Activated naive CD4-positive, alpha-beta T cell treated with Interleukin-2 at 50 U/mL for 16 hours (primary cell): ENCODE data around the gene TM9SF2.
A peak's percentile ranks its signal among the peaks of the same experiment; 100 is the strongest.
"Not testable (repeated sequence)": the region's sequence is repeated elsewhere in the genome, so short reads cannot be mapped to it uniquely, and the experiment has no call there.

Source experiments
- DNase-seq: peaks from one replicate; pipeline ENCODE4 v3.0.0-alpha.2; 2020

TM9SF2 gene

DNA sequence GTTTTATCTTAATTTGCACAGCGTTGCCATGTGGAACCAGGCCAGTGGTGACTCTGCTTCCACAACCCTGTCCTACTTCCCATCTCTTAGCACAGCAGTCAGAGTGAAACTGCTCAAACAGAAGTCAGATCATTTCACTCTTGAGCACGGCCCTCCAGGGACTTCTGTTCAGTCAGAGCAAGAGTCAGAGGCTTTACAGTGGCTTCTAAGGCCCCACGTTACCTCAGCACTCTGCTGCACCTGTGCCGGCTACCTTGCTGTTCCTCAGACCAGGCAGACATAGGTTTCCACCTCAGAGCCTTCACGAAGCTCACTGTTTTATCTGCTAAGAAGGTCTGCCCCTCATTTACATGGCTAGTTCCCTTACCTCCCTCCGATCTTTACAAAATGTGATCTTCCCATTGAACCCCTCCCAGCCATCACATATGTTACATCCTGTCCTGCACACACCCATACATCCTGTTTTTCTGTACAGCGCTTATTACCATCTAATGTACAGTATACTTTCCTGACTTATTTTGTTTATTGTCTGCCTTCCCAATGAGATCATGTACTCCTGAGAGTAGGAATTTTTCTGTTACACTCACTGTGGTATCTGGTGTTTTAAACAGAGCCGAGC, 41.6 kb downstream of the TM9SF2 start:
- peak; percentile 53 for DNase-seq

DNA sequence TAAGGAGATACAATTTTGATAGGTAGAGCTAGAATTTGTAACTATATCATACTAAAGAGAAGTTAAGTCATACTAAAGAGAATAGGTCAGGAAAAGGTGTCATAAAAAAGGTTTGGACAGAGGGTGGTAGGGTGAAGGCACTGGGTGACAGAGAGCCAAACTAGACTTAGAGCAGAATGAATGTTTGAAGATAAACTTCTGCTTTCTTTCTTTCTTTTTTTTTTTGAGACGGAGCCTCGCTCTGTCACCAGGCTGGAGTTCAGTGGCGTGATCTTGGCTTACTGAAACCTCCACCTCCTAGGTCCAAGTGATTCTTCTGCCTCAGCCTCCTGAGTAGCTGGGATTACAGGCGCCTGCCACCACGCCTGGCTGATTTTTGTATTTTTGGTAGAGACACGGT, 44.1 kb downstream of the TM9SF2 start:
- DNase-seq, result no peak

DNA sequence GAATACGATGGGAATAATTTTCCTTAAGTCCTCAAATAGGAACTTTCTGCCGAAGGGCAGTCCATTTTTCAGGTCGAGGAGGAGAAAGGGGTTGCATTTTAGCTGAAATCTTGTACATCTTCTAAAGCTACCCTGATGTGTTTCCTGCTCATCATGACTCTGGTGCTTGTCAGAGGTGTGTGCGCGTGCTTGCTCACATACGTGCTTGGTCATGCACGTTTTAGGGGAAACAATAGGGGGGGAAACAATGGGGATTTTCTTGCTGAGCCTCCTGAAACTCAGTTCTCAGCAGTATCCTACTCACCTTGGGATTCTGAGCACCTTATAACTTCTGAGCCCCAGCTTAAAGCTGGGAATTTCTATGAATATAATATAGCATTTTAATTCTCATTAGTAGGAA, 44.7 kb downstream of the TM9SF2 start:
- DNase-seq, result no peak

DNA sequence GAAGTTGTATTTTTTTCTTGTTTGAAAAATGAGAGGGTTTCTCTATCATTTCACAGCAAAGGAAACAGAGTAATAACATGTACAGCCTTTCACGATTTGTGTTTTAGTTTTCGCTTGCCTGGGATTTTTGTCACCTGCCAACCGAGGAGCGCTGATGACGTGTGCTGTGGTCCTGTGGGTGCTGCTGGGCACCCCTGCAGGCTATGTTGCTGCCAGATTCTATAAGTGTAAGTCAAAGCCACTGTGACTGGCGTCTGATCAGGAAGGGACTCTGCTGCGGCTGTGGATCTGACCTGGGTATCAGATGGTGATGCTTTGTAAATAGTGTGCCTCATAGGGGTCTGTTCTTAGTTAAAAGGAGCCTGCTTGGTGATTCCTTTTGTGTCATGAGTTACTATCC, 45.6 kb downstream of the TM9SF2 start:
- DNase-seq, result no peak

DNA sequence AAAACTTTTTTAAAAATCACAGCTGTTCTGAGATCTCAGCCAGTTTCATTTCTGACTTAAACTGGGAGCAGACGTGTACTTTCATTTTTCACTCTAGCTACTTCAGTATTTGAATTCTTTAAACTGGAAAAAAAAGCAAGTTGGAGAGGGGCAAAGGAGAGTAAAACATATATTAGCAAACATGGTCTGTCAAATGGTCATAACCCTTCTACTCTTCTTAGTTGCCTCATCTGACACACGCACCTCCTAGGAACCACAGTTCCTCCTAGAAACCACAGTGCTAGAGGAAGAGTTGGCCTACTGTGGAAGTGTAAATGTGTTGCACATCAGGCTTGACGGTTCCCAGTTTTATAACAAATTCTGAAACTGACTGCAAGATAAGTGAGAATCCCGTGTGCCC, 47.2 kb downstream of the TM9SF2 start:
- no peak for DNase-seq

DNA sequence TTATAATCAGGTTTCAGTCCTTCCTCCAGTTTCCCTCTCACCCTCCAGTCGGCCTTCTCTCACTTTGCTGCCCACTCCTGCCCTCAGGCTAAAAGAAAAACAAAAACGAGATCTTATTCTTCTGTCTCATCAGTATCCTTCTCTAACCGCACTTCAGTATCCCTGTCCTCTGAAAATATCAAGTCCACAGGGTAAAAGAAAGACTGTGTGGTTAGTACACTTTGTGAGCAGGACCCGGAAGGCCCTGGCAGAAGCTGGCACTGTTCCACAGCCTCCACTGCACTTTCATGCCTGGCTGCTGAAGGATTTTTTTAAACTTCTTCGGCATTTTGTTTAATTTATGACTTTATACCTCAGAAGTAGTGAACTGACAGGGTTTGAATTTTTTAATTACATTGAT, 51.8 kb downstream of the TM9SF2 start:
- no peak for DNase-seq

DNA sequence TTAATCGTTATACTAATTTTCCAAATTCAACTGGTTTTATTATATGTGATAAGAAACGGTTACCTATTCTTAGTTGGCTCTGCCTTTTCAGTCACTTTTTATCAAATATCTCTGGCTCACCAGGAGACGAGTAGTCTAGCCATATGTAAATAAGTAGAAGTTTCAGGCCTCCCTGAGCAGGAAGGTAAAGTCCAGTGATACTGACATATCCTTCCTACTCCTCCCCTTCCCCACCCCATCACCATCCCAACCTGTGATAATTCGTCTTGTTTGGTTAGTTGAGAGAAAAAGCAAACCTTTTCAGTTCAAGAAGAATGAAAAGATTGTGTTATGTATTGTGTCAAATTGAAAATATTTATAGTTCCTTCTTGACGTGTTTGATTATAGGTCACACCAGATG, 53.9 kb downstream of the TM9SF2 start:
- DNase-seq, result no peak

DNA sequence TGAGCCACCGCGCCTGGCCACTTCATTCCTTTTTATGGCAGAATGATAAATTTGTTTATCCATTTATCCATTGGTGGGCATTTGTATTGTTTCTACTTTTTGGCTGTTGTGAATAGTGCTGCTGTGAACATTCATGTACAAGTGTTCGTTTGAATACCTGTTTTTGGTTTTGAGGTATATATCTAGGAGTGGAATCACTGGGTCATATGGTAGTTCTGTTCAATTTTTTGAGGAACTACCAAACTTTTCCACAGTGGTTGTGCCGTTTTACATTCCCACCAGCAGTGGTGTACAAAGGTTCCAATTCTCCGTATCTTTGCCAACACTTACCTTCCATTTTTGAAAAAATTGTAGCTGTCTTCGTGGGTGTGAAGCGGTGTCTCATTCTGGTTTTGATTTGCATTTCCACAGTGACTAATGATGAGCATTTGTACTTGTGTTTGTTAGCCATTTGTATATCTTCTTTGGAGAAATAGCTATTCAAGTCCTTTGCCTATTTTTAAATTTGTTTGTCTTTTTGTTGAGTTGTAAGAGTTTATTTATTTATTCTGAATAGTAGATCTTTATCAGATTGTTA, 55.7 kb downstream of the TM9SF2 start:
- no peak for DNase-seq

DNA sequence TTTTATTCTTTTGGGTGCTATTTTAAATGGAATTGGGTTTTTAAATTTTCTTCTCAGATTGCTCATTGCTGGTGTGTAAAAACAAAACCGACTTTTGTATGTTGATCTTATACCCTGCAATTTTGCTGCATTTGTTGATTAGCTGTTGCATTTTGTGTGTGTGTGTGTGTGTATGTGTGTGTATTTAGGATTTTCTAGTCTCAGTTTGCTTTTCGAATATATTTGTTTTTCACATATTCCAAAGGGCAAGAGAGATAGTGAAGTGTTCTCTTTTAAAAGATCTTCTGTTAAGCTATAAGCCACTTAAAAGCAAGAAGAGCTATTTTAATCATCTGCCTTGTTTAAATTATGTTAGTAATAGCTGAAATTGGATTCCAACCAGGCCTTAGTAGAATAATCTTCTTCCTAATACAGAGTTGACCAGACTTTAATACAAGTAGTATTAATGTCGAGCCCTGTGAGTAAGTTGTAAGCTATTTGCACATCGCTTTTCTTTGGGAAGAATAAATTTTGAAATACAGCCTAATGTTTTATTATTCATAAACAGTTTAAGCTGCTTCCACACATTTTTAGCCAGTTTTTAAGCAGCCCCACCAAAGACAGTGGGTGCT, 57.4 kb downstream of the TM9SF2 start:
- no peak for DNase-seq

DNA sequence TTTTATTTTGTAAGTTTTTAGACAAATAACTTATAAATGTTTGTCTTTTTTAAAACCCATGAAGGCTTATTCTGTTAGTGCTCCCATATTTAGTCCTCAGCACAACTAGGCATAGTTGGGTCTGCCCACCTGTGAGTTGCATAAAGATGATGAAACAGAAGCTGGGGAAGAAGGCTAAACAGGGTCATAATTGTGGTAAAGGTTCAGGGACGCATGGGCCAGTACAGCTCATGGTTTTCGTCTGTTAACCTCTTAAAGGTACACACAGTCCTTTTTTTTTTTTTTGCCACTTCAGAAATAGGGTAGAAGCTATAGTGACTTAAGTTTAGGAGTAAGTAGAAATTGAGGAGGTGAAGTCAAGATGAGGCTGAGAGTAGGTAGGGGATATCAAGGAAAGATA, 58.3 kb downstream of the TM9SF2 start:
- DNase-seq, result no peak

DNA sequence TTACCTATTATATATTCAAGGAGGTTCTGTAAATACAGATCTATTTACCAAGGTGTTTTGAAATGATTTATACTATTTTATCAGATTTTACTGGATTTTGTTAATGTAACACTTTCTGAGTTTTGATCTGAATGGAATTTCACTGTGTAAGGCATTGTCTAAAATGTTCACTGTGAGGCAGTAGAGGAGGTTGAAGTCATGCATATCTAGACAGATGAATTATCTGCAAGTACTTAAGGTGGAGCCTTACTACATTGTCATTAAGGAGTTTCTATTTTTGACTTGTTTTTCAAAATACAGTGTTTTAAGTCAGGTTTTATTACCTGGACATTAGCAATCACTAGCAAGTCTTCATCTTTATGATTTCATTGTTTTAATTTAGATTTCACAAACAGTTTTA, 62.1 kb downstream of the TM9SF2 start:
- no peak for DNase-seq

DNA sequence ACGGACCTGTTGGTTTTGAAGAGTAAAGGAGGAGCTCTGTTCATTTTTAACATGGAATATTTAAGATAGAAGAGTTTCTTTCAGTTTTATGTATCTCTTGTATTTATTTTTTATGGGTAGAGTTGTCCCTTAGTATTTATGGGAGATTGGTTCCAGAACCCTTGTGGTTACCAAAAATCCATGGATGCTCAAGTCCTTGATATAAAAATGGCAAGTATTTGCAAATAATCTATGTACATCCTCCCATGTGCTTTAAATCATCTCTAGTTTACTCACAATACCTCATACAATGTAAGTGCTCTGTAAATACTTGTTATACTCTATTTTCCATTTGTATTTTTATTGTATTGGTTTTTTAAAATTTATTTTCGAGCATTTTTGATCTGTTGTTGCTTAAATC, 63.1 kb downstream of the TM9SF2 start:
- no peak for DNase-seq

DNA sequence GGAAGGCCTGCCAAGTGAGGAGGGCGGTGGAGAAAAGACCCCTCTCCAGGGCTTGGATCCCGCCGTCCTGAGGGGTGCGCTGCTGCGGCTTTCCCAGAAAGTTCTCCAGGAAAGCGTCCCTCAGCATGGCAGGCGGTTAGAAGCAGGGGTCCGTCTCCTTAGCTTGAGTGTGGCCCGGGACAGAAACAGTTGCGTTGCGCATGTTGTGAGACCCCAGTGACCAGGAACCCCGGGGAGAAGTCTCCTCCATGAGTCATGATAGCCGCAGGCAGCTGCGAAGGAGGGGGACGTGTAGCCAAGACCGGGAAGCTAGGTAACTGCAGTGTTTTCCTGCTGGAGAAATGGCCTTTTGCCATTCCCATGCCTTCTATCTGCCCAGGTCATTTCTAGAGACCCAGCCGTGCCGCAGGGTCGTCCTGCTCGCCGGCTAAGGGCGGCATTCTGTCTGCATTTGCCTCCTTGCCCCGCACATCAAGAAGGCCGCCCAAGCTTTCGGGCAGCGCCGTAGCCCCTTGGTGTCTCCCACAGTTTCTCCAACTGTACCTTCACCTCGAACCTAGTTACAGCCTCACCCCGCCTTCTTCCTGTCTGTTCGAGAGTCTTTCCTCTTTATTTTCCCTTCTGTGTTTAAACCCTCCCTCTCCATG, 64.3 kb downstream of the TM9SF2 start:
- DNase-seq, result no peak

DNA sequence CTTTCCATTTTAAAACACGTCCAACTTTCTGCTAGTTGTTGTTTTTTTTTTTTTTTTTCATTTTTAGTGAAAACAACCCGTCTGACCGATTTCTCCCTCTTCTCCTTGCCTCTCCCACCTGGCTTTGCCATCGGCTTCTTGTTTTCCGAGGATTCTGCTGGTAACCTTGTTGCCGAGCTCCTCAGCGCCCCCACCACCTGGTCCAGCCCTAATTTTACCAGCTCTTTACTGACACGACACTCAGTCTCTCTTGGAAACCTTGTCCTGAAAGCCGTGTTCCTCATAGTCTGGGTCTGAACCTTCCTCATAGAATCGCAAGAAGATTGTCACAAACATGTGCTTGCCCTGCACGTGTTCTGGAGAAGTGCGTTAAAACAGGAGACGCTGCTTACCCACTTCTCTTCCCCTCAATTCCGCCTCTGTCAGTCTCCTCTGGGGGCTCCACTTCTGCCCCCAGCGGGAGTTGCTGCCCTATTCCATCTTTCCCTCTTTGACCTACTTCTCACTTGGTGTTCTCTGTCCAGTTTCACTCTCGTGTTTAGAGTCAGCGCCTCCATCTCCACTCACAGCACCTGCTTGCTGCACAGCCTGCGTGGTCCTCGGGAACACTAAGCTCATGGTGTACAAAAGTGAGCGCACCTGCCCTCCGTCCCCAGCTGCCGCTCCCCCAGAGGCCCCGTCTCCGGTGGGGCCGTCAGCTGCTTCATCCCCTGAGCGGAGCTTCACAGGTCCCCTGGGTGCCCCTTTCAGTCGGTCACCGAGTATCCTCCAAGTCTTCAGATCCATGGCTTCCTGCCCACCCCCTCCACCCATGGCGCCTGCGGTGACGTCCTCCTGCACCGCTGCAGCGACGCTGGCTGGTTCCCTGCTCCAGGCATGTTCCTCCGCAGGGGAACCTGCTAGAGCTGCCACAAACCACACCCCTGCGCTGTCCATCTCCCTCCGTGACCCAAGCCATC, 65.1 kb downstream of the TM9SF2 start:
- DNase-seq, result no peak

DNA sequence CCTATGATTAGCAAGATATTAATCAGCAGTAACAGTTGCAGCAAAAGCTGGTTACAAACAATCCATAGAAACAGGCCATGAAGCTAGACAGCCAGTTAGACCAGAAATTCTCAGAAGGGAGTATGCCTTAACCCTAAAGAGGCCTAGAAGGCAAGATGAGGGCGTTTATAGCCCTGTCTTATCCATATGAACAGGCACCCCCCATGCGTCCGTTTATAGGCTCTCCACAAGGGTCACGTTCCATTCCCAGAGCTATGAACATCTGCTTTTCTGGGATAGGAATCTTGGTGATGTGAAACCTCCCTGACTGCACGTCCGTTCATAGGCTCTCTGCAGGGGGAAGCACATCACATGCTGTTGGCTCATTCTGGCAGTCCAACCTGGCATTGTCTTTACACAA, 67.6 kb downstream of the TM9SF2 start:
- not testable (repeated sequence) for DNase-seq

DNA sequence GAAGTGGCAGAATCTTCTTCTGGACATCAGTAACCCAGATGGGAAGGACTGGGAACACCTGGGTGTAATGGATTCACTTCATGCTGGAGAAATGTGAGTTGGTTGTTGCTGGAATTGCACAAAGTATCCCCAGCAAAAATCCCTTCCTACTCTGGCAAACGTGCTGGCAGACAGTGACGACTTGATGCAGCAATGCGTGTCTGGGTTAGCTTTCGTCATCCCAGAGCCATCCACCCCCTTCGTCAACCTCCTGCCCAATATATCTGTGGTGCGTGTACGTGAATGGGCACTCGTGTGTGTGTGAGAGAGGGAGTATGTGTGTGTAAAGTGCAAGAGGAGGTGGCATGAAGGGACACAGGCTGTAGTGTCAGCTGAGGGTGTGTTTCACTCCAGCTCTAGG, 70.9 kb downstream of the TM9SF2 start:
- DNase-seq, result no peak

DNA sequence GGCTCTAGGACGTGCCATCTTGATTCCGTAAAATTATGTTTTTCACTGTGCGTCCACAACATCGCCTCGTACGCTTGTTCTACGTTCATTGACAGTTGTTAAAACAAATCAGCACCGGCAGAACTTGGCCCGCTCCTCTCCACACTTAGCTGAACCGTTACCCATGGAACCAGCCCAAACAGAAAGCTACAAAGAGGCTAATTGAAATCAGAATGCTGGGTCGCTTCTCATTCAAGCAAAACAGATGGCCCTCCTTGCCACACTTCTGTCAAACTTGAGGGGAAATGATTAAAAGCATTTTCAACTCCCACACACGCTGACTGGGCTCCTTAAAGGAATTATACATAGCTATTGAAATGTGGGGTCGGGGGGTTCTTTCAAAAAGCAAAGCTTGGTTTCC, 71.6 kb downstream of the TM9SF2 start:
- no peak for DNase-seq

DNA sequence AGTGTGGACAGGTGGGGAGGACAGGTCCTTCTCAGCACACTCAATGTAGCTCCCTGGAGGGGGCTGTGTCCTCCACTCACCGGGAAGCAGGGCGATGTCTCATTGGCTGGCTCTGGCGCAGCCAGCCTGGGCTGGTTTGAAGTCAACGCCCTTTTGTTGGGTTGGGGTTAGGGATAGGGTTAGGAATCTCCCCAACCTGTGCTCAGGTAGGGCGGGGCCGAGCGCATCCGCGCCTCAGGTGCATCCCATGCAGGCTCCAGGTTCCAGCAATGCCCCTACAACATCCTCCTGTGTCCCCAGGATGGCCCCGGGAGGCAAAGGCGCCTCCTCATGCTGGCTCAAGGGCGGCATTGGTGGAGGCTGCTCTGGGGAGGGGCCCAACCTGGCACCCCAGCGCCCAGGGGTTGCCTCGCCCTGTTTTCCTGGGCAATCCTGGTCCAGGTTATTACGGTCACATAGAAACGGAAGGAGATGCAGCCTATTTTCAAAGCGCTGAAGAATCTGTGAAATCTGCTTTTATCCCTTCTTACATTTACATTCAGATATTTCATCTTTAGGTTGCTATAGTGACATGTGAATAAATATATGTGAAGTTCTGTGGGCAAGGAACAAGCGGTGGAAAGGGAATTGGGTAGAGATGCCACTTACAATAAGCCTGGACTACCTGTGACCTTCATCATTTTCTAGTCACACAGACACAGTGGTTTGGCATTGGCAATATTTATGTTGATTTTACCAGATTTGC, 74.3 kb downstream of the TM9SF2 start:
- no peak for DNase-seq

DNA sequence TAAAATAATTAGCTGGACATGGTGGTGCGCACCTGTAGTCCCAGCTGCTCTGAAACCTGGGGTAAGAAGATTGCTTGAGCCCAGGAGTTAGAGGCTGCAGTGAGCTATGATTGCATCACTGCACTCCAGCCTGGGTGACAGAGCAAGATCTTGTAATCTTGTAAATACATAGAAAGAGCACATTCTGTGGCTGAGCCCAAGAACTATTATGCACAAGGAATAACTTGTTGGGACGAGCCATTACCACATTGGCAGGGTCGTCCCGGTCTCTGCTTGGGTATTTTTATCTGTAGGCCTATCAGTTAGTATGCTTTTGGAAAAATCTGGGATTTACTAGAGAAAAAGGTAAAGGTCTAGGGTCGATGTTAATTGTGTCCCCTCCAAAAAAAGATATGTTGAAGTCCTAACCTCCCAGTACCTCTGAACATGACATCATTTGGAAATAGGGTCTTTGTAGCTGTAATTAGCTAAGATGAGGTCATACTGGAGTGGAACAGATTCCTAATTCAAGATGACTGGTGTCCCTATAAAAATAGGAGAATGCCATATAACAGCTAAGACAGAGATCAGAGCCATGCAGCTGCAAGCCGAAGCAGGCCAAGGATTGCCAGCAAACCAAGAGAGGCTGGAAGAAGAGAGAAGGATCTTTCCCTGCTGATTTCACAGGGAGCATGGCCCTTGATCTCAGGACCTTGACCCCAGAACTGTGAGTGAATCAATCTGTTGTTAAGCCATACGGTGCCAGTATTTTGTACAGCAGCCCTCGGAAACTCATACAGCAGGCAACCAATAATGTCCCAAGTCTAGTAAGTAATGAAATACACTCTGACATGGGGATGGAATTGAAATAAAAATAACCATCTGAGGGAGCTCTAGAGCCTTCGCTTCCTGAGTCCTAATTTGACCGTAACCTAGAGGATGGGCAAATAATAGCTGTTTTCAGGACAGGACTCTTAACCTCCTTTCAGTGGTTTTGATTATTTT, 77.0 kb downstream of the TM9SF2 start:
- DNase-seq, result no peak

DNA sequence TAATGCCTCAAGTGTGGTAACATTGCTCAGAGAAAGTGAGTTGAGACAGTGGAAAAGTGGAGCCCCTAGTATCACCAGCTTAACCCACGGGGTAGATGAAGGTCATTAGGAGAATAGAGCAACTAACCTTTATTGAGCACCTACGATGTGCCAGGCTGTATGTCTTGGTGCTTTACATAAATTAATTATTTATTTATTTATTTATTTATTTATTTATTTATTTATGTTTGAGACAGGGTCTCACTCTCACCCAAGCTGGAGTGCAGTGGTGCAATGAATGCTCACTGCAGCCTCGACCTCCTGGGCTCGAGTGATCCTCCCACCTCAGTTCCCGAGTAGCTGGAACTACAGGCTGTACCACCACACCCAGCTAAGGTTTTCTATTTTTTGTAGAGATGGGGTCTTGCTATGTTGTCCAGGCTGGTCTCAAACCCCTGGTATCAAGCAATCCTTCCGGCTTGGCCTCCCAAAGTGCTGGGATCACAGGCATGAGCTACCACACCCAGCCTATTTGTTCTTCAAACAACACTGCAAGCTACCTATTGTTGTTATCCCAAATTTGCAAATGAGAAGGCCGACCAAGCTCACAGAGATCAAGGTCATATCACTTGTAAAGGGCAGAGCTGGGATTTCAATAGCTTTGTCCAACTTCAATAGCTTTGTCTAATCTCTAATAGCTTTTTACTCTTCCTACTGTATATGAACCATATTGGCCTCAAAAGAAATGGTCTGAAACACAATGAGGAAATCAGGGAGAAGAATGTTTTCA, 79.4 kb downstream of the TM9SF2 start:
- DNase-seq, result no peak
